Measurements from ENCODE around the gene MTHFSD.
"Not testable (repeated sequence)": the region's sequence is repeated elsewhere in the genome, so short reads cannot be mapped to it uniquely, and the experiment has no call there.

MTHFSD gene

DNA sequence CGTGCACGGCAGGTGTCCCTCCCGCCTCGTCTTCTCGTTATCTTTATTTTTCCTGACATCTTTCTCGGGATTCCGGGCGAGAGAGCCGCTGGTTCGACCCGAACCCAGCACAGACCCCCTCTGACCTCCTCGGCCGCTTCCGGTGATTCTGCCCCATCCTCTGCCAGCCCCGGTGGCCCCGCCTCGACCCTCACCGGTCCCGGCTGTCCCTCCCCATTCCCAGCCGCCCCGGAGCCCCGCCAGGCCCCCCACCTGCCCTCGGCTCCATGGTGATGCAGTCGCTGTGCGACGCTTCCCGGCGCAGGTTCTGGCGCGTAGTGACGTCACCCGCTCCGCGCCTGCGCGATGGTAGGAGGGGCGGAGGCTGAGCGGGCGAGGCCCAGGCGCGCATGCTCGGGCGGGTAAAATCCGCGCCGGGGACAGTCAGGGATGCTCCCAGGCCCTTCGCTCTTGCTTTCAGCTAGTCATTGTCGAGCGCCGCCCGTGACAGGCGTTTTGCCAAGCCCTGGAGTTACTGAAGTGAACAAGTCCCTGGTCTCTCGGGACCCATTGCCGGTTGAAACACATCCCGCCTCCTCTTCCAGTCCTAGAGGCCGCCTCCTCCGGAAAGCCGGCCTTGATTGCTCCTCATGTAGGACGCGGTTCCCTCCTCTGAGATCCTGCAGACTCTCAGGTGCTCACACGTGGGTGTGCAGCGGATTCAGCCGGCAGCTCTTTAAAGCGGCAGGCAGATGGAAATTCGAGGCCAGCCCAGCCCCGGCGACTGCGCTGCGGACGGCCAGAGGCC, at the start of gene MTHFSD:
TSS of gene MTHFSD (minus strand) at position 319 of the 787 bp plus-strand sequence. CDS start at position 268, 51 bp downstream.
- peak; percentile 97 for DNase-seq

GRCh38 chr16:86604436-86605193, 49.6 kb upstream of the MTHFSD start:
- DNase-seq = peak; percentile 22

GRCh38 chr16:86602521-86602920, 47.5 kb upstream of the MTHFSD start:
- DNase-seq = no peak

DNA sequence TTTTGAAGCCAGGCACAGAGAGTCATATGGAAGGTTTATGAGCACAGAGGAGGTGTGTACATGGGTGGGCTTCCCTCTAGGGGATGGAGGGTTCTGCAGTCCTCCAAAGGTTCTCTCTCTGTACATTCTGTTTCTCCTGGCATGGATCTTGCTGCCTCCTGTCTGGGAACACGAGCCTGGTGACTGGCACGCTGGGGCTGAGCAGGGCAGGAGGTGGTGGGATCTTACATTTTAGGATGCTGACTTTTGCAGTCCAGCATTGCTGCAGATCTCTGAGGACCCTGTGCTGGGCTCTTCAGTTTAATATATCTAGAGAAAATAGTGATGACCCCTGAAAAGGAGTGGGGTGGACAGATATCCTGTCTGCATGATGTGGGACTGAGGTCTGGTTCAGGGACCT, 46.3 kb upstream of the MTHFSD start:
- DNase-seq = no peak

DNA sequence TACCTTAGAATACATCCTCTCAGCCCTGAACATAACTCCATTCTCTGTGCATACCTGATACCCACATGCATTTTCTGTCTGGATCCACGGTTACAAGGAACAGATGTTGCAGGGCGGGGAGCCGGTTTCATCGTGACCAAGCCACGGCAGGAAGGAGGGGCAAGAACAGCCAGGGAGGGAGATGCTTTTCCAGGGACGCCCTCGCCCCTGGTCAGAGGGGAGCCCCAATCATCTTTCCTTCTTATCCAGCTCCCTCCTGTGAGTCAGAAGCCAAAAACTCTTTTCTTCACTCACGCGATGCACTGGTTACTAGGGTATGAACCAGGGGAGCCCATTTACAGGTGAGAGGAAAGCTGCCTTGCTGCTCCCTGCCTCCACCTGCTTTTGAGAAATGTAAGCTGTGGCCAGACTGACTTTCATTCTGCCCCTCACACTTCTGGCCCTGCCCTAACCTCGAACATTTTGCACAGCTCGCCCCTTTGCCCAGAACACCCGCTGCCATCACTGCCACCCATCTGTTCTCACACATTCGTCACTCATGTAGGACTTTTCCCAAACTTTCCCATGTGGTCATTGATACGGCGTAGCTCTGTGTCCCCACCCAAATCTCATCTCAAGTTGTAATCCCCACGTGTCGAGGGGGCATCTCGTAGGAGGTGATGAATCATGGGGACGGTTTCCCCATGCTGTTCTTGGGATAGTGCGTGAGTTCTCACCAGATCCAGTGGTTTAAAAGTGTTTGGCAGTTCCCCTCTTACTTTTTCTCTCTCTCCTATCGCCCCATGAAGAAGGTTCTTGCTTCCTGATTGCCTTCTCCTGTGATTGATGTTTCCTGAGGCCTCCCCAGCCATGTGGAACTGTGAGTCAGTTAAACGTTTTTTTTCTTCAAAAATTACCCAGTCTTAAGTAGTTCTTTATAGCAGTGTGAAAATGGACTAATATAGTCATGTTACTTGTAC, 43.9 kb upstream of the MTHFSD start:
- no peak for DNase-seq

- no peak for DNase-seq
Measured at GRCh38 chr16:86597880-86598606, 43.0 kb upstream of the MTHFSD start.

- DNase-seq = no peak
Measured at GRCh38 chr16:86597126-86597879, 42.3 kb upstream of the MTHFSD start.

GRCh38 chr16:86595983-86596605, 41.1 kb upstream of the MTHFSD start:
- no peak for DNase-seq

GRCh38 chr16:86594721-86595120, 39.7 kb upstream of the MTHFSD start:
- no peak for DNase-seq

- no peak for DNase-seq
Measured at GRCh38 chr16:86593913-86594620, 39.0 kb upstream of the MTHFSD start.

GRCh38 chr16:86591270-86591669, 36.2 kb upstream of the MTHFSD start:
- DNase-seq = no peak

GRCh38 chr16:86590501-86591144, 35.6 kb upstream of the MTHFSD start:
- DNase-seq = no peak

GRCh38 chr16:86587955-86588354, 32.9 kb upstream of the MTHFSD start:
- DNase-seq = not testable (repeated sequence)

DNA sequence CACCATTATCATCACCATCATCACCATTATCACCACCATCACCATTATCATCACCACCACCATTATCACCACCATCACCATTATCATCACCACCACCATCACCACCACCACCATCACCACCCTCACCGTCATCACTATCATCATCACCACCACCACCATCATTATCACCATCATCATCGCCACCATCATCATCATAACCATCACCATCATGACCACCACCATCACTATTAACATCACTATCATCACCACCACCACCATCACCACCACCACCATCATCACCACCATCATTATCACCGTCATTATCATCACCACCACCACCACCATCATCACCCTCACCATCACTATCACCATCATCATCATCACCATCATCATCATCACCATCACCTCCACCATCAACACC, 32.5 kb upstream of the MTHFSD start:
- no peak for DNase-seq

- DNase-seq = no peak
Measured at GRCh38 chr16:86585821-86586611, 31.0 kb upstream of the MTHFSD start.

- no peak for DNase-seq
Measured at GRCh38 chr16:86584726-86585721, 30.0 kb upstream of the MTHFSD start.

- DNase-seq = no peak
Measured at GRCh38 chr16:86584071-86584685, 29.1 kb upstream of the MTHFSD start.

Data from activated CD4-positive, alpha-beta T cell treated with anti-CD3 and anti-CD28 coated beads for 1 hour (primary cell).